Astrocyte (in vitro differentiated cells and primary cell): ENCODE data around the gene PPP2R2C. TPM values are rescaled to one million over a fixed set of nuclear protein-coding genes. Genes with fewer than 3 reads are reported as not detected.

ENCODE experiments used
- DNase-seq: peaks from one replicate; pipeline ENCODE4 v3.0.0-alpha.2; 2010; ENCODE audit warnings: low read depth
- FAIRE-seq: peaks from 2 replicates; lab custom pipeline; 2011; peaks lifted over from hg19 to GRCh38; lab: Jason Lieb, UNC
- H2AFZ ChIP-seq: 2 replicates; pipeline ENCODE4 v1.6.0; 2012; ENCODE audit warnings: low read depth, low read length, inconsistent platforms
- H3K27ac ChIP-seq: 2 replicates; pipeline ENCODE4 v1.5.1; 2011; ENCODE audit warnings: low read depth, low read length, inconsistent platforms
- H3K27me3 ChIP-seq: 2 replicates; pipeline ENCODE4 v1.6.0; 2011; ENCODE audit warnings: low read length, inconsistent platforms; ENCODE audit not compliant: insufficient read depth
- H3K36me3 ChIP-seq: 2 replicates; pipeline ENCODE4 v1.5.1; 2011; ENCODE audit warnings: low read length, inconsistent platforms; ENCODE audit not compliant: insufficient read depth
- H3K4me1 ChIP-seq: 2 replicates; pipeline ENCODE4 v1.5.1; 2011; ENCODE audit warnings: low read length, inconsistent platforms; ENCODE audit not compliant: insufficient read depth
- H3K4me2 ChIP-seq: 2 replicates; pipeline ENCODE4 v1.6.0; 2012; ENCODE audit warnings: low read length, inconsistent platforms
- H3K4me3 ChIP-seq: 2 replicates; pipeline ENCODE4 v1.5.1; 2011; ENCODE audit warnings: low read depth, mild to moderate bottlenecking, low read length, inconsistent platforms; ENCODE audit not compliant: insufficient read depth
- H3K79me2 ChIP-seq: 2 replicates; pipeline ENCODE4 v1.6.0; 2012; ENCODE audit warnings: mild to moderate bottlenecking, low read length, inconsistent platforms; ENCODE audit not compliant: insufficient read depth
- H3K9ac ChIP-seq: 2 replicates; pipeline ENCODE4 v1.6.0; 2012; ENCODE audit warnings: mild to moderate bottlenecking, low read length, inconsistent platforms
- H3K9me3 ChIP-seq: 2 replicates; pipeline ENCODE4 v1.5.1; 2012; ENCODE audit warnings: low read depth, mild to moderate bottlenecking, low read length, inconsistent platforms; ENCODE audit not compliant: insufficient read depth
- H4K20me1 ChIP-seq: 2 replicates; pipeline ENCODE4 v1.6.0; 2012; ENCODE audit warnings: low read length, inconsistent platforms; ENCODE audit not compliant: insufficient read depth
- H3K27ac Mint-ChIP-seq: one replicate; pipeline ENCODE4 v1.8.0; 2021; ENCODE audit warnings: mild to moderate bottlenecking, mixed read lengths; ENCODE audit not compliant: unreplicated experiment
- H3K27me3 Mint-ChIP-seq: one replicate; pipeline ENCODE4 v1.8.0; 2021; ENCODE audit warnings: low read depth, mixed read lengths; ENCODE audit not compliant: unreplicated experiment
- H3K36me3 Mint-ChIP-seq: one replicate; pipeline ENCODE4 v1.8.0; 2021; ENCODE audit warnings: low read depth, mixed read lengths; ENCODE audit not compliant: unreplicated experiment
- H3K4me1 Mint-ChIP-seq: one replicate; pipeline ENCODE4 v1.8.0; 2021; ENCODE audit warnings: low read depth, mixed read lengths; ENCODE audit not compliant: unreplicated experiment
- H3K4me3 Mint-ChIP-seq: one replicate; pipeline ENCODE4 v1.8.0; 2021; ENCODE audit warnings: mild to moderate bottlenecking, moderate library complexity, mixed read lengths; ENCODE audit not compliant: unreplicated experiment
- H3K9me3 Mint-ChIP-seq: one replicate; pipeline ENCODE4 v1.8.0; 2021; ENCODE audit warnings: mild to moderate bottlenecking, mixed read lengths; ENCODE audit not compliant: unreplicated experiment
- CTCF ChIP-seq: IDR thresholded peaks from 2 replicates; pipeline ENCODE4 v1.5.1; 2011; ENCODE audit warnings: low read depth, mild to moderate bottlenecking, inconsistent platforms, low read length, moderate library complexity; ENCODE audit not compliant: insufficient read depth
- EZH2 ChIP-seq: IDR thresholded peaks from 2 replicates; pipeline ENCODE4 v1.6.1; 2012; ENCODE audit warnings: mild to moderate bottlenecking, low read length, inconsistent platforms; ENCODE audit not compliant: insufficient read depth
- total RNA-seq: library from RNA; stranded (reverse); gene quantifications from 2 replicates; pipeline ENCODE4 v1.2.1, GENCODE V29; 2021

PPP2R2C gene
- total RNA-seq, 1 donor from 2014 or later: 1.1 TPM

GRCh38 chr4:6441202-6441582, 31.2 kb downstream of the PPP2R2C start:
- Mint-ChIP-seq H3K27ac (no peak overlapping the region), H3K9me3 (peaks cover 4% of the 10 kb centered on the region), H3K4me3 (no peak overlapping the region), H3K27me3 (peaks cover 32% of the 10 kb centered on the region), H3K36me3 (no peaks in the 10 kb centered on the region), H3K4me1 (no peaks in the 10 kb centered on the region)
- Histone ChIP-seq H2AFZ (no peak overlapping the region), H3K79me2 (no peaks in the 10 kb centered on the region), H3K4me3 (no peak overlapping the region), H3K4me1 (no peaks in the 10 kb centered on the region), H3K9ac (no peak overlapping the region), H3K27me3 (no peaks in the 10 kb centered on the region), H3K4me2 (no peak overlapping the region), H3K36me3 (no peaks in the 10 kb centered on the region), H3K27ac (no peak overlapping the region), H4K20me1 (no peaks in the 10 kb centered on the region), H3K9me3 (no peaks in the 10 kb centered on the region)
- no peak for TF ChIP-seq EZH2
- FAIRE-seq: no peak
- no peak for DNase-seq

- H4K20me1 ChIP-seq: no peaks in the 10 kb centered on the region
- TF ChIP-seq EZH2: no peak
- no peak for TF ChIP-seq CTCF
- H3K4me3 Mint-ChIP-seq: no peak overlapping the region
- no peak overlapping the region for H2AFZ ChIP-seq
- H3K4me3 ChIP-seq: no peak overlapping the region
- H3K36me3 Mint-ChIP-seq: no peaks in the 10 kb centered on the region
- H3K27me3 ChIP-seq: no peaks in the 10 kb centered on the region
- FAIRE-seq (no peak), DNase-seq (no peak)
- peaks cover 8% of the 10 kb centered on the region for H3K9me3 Mint-ChIP-seq
- no peak overlapping the region for H3K27ac ChIP-seq
- no peak overlapping the region for H3K27ac Mint-ChIP-seq
- no peak overlapping the region for H3K4me2 ChIP-seq
- H3K4me1 Mint-ChIP-seq: no peaks in the 10 kb centered on the region
- H3K9me3 ChIP-seq: no peaks in the 10 kb centered on the region
- H3K36me3 ChIP-seq: no peaks in the 10 kb centered on the region
- H3K27me3 Mint-ChIP-seq: peaks cover 30% of the 10 kb centered on the region
- H3K4me1 ChIP-seq: no peaks in the 10 kb centered on the region
- H3K79me2 ChIP-seq: no peaks in the 10 kb centered on the region
- no peak overlapping the region for H3K9ac ChIP-seq
These were observed 31.8 kb downstream of the PPP2R2C start for GRCh38 chr4:6440506-6441201.

- no peaks in the 10 kb centered on the region for H4K20me1 ChIP-seq
- H3K36me3 Mint-ChIP-seq: no peaks in the 10 kb centered on the region
- no peaks in the 10 kb centered on the region for H3K36me3 ChIP-seq
- H3K4me1 ChIP-seq: no peaks in the 10 kb centered on the region
- H3K4me3 ChIP-seq: no peak overlapping the region
- no peak overlapping the region for H3K9ac ChIP-seq
- no peak overlapping the region for H3K27ac ChIP-seq
- no peaks in the 10 kb centered on the region for H3K4me1 Mint-ChIP-seq
- no peak overlapping the region for H3K4me2 ChIP-seq
- H2AFZ ChIP-seq: no peak overlapping the region
- H3K27ac Mint-ChIP-seq: no peak overlapping the region
- no peak for FAIRE-seq
- H3K27me3 Mint-ChIP-seq: peaks cover 24% of the 10 kb centered on the region
- DNase-seq: no peak
- TF ChIP-seq EZH2 (no peak), CTCF (no peak)
- no peaks in the 10 kb centered on the region for H3K9me3 ChIP-seq
- no peaks in the 10 kb centered on the region for H3K79me2 ChIP-seq
- H3K4me3 Mint-ChIP-seq: no peak overlapping the region
- peaks cover 15% of the 10 kb centered on the region for H3K9me3 Mint-ChIP-seq
- H3K27me3 ChIP-seq: no peaks in the 10 kb centered on the region
These were observed 33.2 kb downstream of the PPP2R2C start for GRCh38 chr4:6439120-6439762.
